Liver (tissue), 9 donors: ENCODE measurements around the gene RIGI. TPM values are rescaled to one million over a fixed set of nuclear protein-coding genes. Genes with fewer than 3 reads are reported as not detected.

Source experiments
- DNase-seq: peaks from one replicate; pipeline ENCODE4 v3.0.0-alpha.2; 2017; ENCODE audit warnings: low spot score
- H3K27ac ChIP-seq, 2 donors: one replicate each; pipeline ENCODE4 v1.7.0; 2013; ENCODE audit warnings: inconsistent platforms in 2 of 2, low read length in 2 of 2, control low read depth in 1 of 2, low read depth in 1 of 2, mild to moderate bottlenecking in 1 of 2
- H3K27me3 ChIP-seq, 4 donors: one replicate each; pipeline versions ENCODE4 v1.6.1 to v1.7.0; 2013; ENCODE audit warnings: low read length in 3 of 4, inconsistent platforms in 1 of 4, mild to moderate bottlenecking in 1 of 4, moderate library complexity in 1 of 4; ENCODE audit not compliant: control insufficient read depth in 4 of 4, insufficient read depth in 4 of 4
- H3K36me3 ChIP-seq, 4 donors: one replicate each; pipeline versions ENCODE4 v1.6.1 to v1.7.0; 2013; ENCODE audit warnings: low read length in 3 of 4, mild to moderate bottlenecking in 3 of 4, low read depth in 1 of 4, moderate library complexity in 1 of 4; ENCODE audit not compliant: control insufficient read depth in 4 of 4, insufficient read depth in 3 of 4
- H3K4me1 ChIP-seq, 4 donors: one replicate each; pipeline versions ENCODE4 v1.6.1 to v1.7.0; 2013; ENCODE audit warnings: low read length in 3 of 4, mild to moderate bottlenecking in 3 of 4, moderate library complexity in 1 of 4; ENCODE audit not compliant: control insufficient read depth in 4 of 4, insufficient read depth in 4 of 4
- H3K4me3 ChIP-seq, 3 donors: one replicate each; pipeline versions ENCODE4 v1.6.1 to v1.7.0; 2013; ENCODE audit warnings: low read length in 3 of 3, control low read depth in 1 of 3, low read depth in 1 of 3, mild to moderate bottlenecking in 1 of 3
- H3K9ac ChIP-seq, 2 donors: one replicate each; pipeline ENCODE4 v1.7.0; 2013; ENCODE audit warnings: low read length in 2 of 2, mild to moderate bottlenecking in 2 of 2, moderate library complexity in 2 of 2, control low read depth in 1 of 2, low read depth in 1 of 2
- H3K9me3 ChIP-seq, 4 donors: one replicate each; pipeline versions ENCODE4 v1.6.1 to v1.7.0; 2013; ENCODE audit warnings: low read length in 3 of 4; ENCODE audit not compliant: control insufficient read depth in 4 of 4
- ATF3 ChIP-seq: IDR thresholded peaks from 2 replicates; pipeline ENCODE4 v1.6.1; 2016; ENCODE audit warnings: antibody characterized with exemption
- CTCF ChIP-seq: fragments of 150-350 bp; IDR thresholded peaks from 2 replicates; pipeline ENCODE4 v1.5.1; 2017; ENCODE audit warnings: improper control_type of control experiment, low read depth, low read length; ENCODE audit not compliant: missing input control
- EGR1 ChIP-seq, 2 donors: IDR thresholded peaks; 2 replicates each; pipeline ENCODE4 v1.6.1; 2016 to 2018; ENCODE audit warnings: antibody characterized with exemption in 2 of 2, low read depth in 2 of 2
- FOXA1 ChIP-seq: IDR thresholded peaks from 2 replicates; pipeline ENCODE4 v1.6.1; 2016; ENCODE audit warnings: antibody characterized with exemption
- FOXA2 ChIP-seq: IDR thresholded peaks from 2 replicates; pipeline ENCODE4 v1.6.1; 2016; ENCODE audit warnings: antibody characterized with exemption
- GABPA ChIP-seq, 2 donors: IDR thresholded peaks in 1 of 2; conservative IDR thresholded peaks in 1 of 2; 2 replicates each; pipeline ENCODE4 v1.6.1; 2016; ENCODE audit warnings: antibody characterized with exemption in 2 of 2, mild to moderate bottlenecking in 1 of 2, moderate library complexity in 1 of 2
- HNF4A ChIP-seq, 2 donors: conservative IDR thresholded peaks; 2 replicates each; pipeline ENCODE4 v1.6.1; 2016; ENCODE audit warnings: antibody characterized with exemption in 2 of 2, mild to moderate bottlenecking in 2 of 2
- HNF4G ChIP-seq: IDR thresholded peaks from 2 replicates; pipeline ENCODE4 v1.6.1; 2016; ENCODE audit warnings: antibody characterized with exemption
- JUND ChIP-seq, 2 donors: IDR thresholded peaks; 2 replicates each; pipeline ENCODE4 v1.6.1; 2016; ENCODE audit warnings: antibody characterized with exemption in 2 of 2
- NR2F2 ChIP-seq: IDR thresholded peaks from 2 replicates; pipeline ENCODE4 v1.6.1; 2016; ENCODE audit warnings: antibody characterized with exemption
- RAD21 ChIP-seq, 2 donors: IDR thresholded peaks; 2 replicates each; pipeline ENCODE4 v1.6.1; 2016; ENCODE audit warnings: antibody characterized with exemption in 2 of 2, mild to moderate bottlenecking in 2 of 2
- RXRA ChIP-seq, 2 donors: IDR thresholded peaks; 2 replicates each; pipeline ENCODE4 v1.6.1; 2017 to 2018; ENCODE audit warnings: antibody characterized with exemption in 2 of 2, mild to moderate bottlenecking in 1 of 2
- SP1 ChIP-seq: IDR thresholded peaks from 2 replicates; pipeline ENCODE4 v1.6.1; 2018; ENCODE audit warnings: antibody characterized with exemption, mild to moderate bottlenecking
- TAF1 ChIP-seq: conservative IDR thresholded peaks from 2 replicates; pipeline ENCODE4 v1.6.1; 2016; ENCODE audit warnings: antibody characterized with exemption, mild to moderate bottlenecking
- YY1 ChIP-seq: IDR thresholded peaks from 2 replicates; pipeline ENCODE4 v1.6.1; 2016; ENCODE audit warnings: antibody characterized with exemption, mild to moderate bottlenecking
- ZBTB33 ChIP-seq: IDR thresholded peaks from 2 replicates; pipeline ENCODE4 v1.6.1; 2016; ENCODE audit warnings: antibody characterized with exemption
- whole genome bisulfite sequencing: extraction: QIAGEN DNeasy Blood & Tissue Kit; methylation state at CpG from one replicate; pipeline ENCODE4 v1.1.7; 2013; 5-methylcytosine and 5-hydroxymethylcytosine counted together
- polyA plus RNA-seq, 2 donors: library from polyadenylated mRNA; stranded (reverse) in 1 of 2; unstranded in 1 of 2; fragments of 200-250 nt in 1 of 2; fragments of >200 nt in 1 of 2; fragmentation: Nextera tagmentation in 1 of 2; extraction: Ambion mirVana in 1 of 2; gene quantifications; one replicate each; pipeline versions ENCODE4 v1.2.1 to v1.2.3, GENCODE V29; 2013 to 2015
- total RNA-seq, 2 donors: library from RNA; depleted of rRNA; stranded (reverse); fragments of >200 nt; gene quantifications; one replicate each; pipeline ENCODE4 v1.2.3, GENCODE V29; 2014
- TF ChIP-seq, protein P1 (sequence below): IDR thresholded peaks from 2 replicates; pipeline ENCODE4 v1.6.1; 2016; ENCODE audit warnings: antibody characterized with exemption, mild to moderate bottlenecking
- donor health status: healthy.
- donor health status: healthy.
- donor health status: healthy.
- donor health status: healthy.
- donor health status: healthy.

Gene RIGI
- total and polyA plus RNA-seq, 4 donors: 2.6 to 7.4 (median 6.3) TPM

- Histone ChIP-seq H3K27me3 (no peaks in the 10 kb centered on the region), H3K4me1 (peaks cover 4 to 24% (median 23%) of the 10 kb centered on the region in 4 donors), H3K4me3 (no peak overlapping the region), H3K9me3 (no peaks in the 10 kb centered on the region), H3K36me3 (peaks cover 0 to 4% (median 1%) of the 10 kb centered on the region in 4 donors), H3K9ac (no peak overlapping the region), H3K27ac (no peak overlapping the region)
- TF ChIP-seq RXRA (IDR thresholded peaks at IDR 0.05) (no peak), FOXA2 (no peak), ATF3 (no peak), ZBTB33 (no peak), GABPA (IDR thresholded peaks at IDR 0.05 in 1 of 2, conservative IDR thresholded peaks at IDR 0.05 in 1 of 2) (no peak), EGR1 (IDR thresholded peaks at IDR 0.05; ENCODE audit: low read depth in 2 of 2) (no peak), HNF4A (conservative IDR thresholded peaks at IDR 0.05) (no peak), FOXA1 (no peak), YY1 (no peak), CTCF (no peak), SP1 (no peak), HNF4G (no peak), JUND (IDR thresholded peaks at IDR 0.05) (no peak)
- 60% methylated on average over 1 of the region's 1 CpG for WGBS
- no peak for DNase-seq
Measured at GRCh38 chr9:32574858-32575257, 48.9 kb upstream of the RIGI start.

DNA sequence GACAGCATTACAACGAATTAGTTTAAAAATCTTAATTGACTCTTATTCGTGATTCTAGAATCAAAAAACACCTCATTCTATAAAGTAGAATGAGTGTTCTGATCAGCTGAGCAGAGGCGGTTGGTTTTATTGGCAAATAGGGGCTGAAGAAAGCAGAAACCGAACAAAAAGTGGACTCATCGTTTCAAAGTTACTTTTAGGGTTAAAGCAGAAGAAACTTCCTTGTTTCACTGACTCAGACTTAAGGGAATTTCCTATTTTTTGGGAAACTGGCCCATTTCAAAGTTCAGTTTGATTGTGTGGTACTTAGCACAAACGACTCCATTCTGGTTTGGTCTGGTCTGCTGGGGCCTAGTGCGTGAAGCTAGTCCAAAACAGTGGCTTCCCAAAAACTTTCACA, 47.8 kb upstream of the RIGI start:
- Histone ChIP-seq H3K27me3 (no peaks in the 10 kb centered on the region), H3K4me3 (no peak overlapping the region), H3K36me3 (peaks cover 0 to 4% (median 1%) of the 10 kb centered on the region in 4 donors), H3K9me3 (no peaks in the 10 kb centered on the region), H3K9ac (no peak overlapping the region), H3K27ac (no peak overlapping the region), H3K4me1 (peaks cover 3 to 24% (median 16%) of the 10 kb centered on the region in 4 donors)
- no peak for DNase-seq
- 88% methylated on average over 7 of the region's 7 CpGs for WGBS
- no peak for TF ChIP-seq HNF4G
- no peak for TF ChIP-seq TAF1
- no peak for TF ChIP-seq RXRA (IDR thresholded peaks at IDR 0.05)
- no peak for TF ChIP-seq NR2F2
- TF ChIP-seq FOXA2: no peak
- TF ChIP-seq JUND (IDR thresholded peaks at IDR 0.05): no peak
- TF ChIP-seq RAD21 (IDR thresholded peaks at IDR 0.05): no peak
- no peak for TF ChIP-seq GABPA (IDR thresholded peaks at IDR 0.05 in 1 of 2, conservative IDR thresholded peaks at IDR 0.05 in 1 of 2)
- TF ChIP-seq, protein P1, sequence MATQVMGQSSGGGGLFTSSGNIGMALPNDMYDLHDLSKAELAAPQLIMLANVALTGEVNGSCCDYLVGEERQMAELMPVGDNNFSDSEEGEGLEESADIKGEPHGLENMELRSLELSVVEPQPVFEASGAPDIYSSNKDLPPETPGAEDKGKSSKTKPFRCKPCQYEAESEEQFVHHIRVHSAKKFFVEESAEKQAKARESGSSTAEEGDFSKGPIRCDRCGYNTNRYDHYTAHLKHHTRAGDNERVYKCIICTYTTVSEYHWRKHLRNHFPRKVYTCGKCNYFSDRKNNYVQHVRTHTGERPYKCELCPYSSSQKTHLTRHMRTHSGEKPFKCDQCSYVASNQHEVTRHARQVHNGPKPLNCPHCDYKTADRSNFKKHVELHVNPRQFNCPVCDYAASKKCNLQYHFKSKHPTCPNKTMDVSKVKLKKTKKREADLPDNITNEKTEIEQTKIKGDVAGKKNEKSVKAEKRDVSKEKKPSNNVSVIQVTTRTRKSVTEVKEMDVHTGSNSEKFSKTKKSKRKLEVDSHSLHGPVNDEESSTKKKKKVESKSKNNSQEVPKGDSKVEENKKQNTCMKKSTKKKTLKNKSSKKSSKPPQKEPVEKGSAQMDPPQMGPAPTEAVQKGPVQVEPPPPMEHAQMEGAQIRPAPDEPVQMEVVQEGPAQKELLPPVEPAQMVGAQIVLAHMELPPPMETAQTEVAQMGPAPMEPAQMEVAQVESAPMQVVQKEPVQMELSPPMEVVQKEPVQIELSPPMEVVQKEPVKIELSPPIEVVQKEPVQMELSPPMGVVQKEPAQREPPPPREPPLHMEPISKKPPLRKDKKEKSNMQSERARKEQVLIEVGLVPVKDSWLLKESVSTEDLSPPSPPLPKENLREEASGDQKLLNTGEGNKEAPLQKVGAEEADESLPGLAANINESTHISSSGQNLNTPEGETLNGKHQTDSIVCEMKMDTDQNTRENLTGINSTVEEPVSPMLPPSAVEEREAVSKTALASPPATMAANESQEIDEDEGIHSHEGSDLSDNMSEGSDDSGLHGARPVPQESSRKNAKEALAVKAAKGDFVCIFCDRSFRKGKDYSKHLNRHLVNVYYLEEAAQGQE: no peak
- TF ChIP-seq CTCF: no peak
- TF ChIP-seq FOXA1: no peak
- no peak for TF ChIP-seq ATF3
- no peak for TF ChIP-seq EGR1 (IDR thresholded peaks at IDR 0.05; ENCODE audit: low read depth in 2 of 2)
- no peak for TF ChIP-seq SP1
- TF ChIP-seq HNF4A (conservative IDR thresholded peaks at IDR 0.05): no peak
- no peak for TF ChIP-seq YY1
